ENCODE results near the gene FOXL2NB. TPM values are rescaled to one million over a fixed set of nuclear protein-coding genes. Genes with fewer than 3 reads are reported as not detected.

The FOXL2NB gene
- total and polyA plus RNA-seq, 4 donors, result not detected

DNA sequence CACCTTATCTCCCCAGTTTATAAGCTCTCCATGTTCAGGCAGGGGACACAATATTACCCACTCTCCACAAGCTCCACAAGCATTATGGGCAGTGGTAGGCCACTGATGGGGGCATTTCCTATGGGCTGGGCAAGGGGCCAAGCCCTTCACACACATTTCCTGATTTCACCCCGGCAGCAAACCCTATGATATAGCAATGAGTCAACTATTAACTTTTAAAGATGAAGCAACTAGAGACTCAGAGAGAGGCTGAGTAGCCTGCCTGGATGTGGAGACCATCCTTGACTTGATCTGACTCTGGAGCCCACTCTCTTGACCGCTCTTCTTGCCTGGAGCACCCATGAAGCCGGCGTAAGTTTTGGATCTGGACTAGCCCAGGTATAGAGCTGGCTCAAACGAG, 27.4 kb downstream of the FOXL2NB start:
- H3K9ac ChIP-seq (ENCODE audit: insufficient read depth in 1 of 2, low read length in 2 of 2), result no peak overlapping the region
- ATAC-seq (ENCODE audit: insufficient read depth, low FRiP score) (no peak), DNase-seq (peak in 1 of 3 donors; percentile 47)

DNA sequence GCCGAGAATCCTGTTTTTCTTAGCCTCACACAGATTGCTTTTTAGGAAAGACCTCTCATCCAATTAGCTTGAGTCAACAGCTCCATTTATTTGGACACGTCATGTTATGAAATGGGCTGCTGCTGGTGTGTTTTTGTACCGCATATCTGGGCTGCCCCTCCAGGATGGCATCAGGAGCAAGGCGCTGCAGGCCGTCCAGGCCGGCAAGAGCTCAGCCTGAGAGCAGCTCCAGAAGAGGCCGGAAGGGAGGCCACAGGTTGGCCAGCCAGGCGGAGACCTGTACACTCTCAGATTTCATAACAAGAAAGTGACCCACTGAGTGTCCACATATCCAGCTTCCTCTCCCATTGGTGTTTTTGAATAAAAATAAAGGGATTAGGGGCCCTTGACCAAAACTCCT, 28.3 kb downstream of the FOXL2NB start:
- Histone ChIP-seq H3K4me3 (no peak overlapping the region), H3K27me3 (ENCODE audit: control insufficient read depth in 3 of 3, insufficient read depth in 3 of 3, low read length in 2 of 3) (peaks cover 0 to 5% (median 0%) of the 10 kb centered on the region in 3 donors), H3K9me3 (ENCODE audit: control insufficient read depth in 4 of 4, insufficient read depth in 3 of 4, low read length in 3 of 4) (peaks cover 0 to 5% (median 0%) of the 10 kb centered on the region in 4 donors), H3K9ac (ENCODE audit: insufficient read depth in 1 of 2, low read length in 2 of 2) (no peak overlapping the region), H3K27ac (ENCODE audit: low read depth in 1 of 2, low read length in 1 of 2) (no peak overlapping the region), H3K4me1 (ENCODE audit: control insufficient read depth in 5 of 5, insufficient read depth in 5 of 5, low read length in 5 of 5) (peaks cover 0 to 3% (median 0%) of the 10 kb centered on the region in 5 donors), H3K36me3 (ENCODE audit: control insufficient read depth in 4 of 4, insufficient read depth in 4 of 4, low read length in 4 of 4) (no peaks in the 10 kb centered on the region)
- DNase-seq (no peak), ATAC-seq (ENCODE audit: insufficient read depth, low FRiP score) (no peak)
- TF ChIP-seq, protein P1, sequence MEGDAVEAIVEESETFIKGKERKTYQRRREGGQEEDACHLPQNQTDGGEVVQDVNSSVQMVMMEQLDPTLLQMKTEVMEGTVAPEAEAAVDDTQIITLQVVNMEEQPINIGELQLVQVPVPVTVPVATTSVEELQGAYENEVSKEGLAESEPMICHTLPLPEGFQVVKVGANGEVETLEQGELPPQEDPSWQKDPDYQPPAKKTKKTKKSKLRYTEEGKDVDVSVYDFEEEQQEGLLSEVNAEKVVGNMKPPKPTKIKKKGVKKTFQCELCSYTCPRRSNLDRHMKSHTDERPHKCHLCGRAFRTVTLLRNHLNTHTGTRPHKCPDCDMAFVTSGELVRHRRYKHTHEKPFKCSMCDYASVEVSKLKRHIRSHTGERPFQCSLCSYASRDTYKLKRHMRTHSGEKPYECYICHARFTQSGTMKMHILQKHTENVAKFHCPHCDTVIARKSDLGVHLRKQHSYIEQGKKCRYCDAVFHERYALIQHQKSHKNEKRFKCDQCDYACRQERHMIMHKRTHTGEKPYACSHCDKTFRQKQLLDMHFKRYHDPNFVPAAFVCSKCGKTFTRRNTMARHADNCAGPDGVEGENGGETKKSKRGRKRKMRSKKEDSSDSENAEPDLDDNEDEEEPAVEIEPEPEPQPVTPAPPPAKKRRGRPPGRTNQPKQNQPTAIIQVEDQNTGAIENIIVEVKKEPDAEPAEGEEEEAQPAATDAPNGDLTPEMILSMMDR (IDR thresholded peaks at IDR 0.05; ENCODE audit: control extremely low read depth, extremely low read depth), result no peak
- WGBS, 2 donors, result 90 to 93% methylated on average over 8 of the region's 8 CpGs

More for the DNA sequence above, 27.4 kb downstream of the FOXL2NB start:
- 69 to 71% methylated on average over 5 of the region's 5 CpGs for WGBS, 2 donors
- Histone ChIP-seq H3K4me1 (ENCODE audit: control insufficient read depth in 5 of 5, insufficient read depth in 5 of 5, low read length in 5 of 5) (peaks cover 0 to 2% (median 0%) of the 10 kb centered on the region in 5 donors), H3K36me3 (ENCODE audit: control insufficient read depth in 4 of 4, insufficient read depth in 4 of 4, low read length in 4 of 4) (no peaks in the 10 kb centered on the region), H3K4me3 (no peak overlapping the region), H3K27ac (ENCODE audit: low read depth in 1 of 2, low read length in 1 of 2) (no peak overlapping the region), H3K27me3 (ENCODE audit: control insufficient read depth in 3 of 3, insufficient read depth in 3 of 3, low read length in 2 of 3) (peaks cover 0 to 5% (median 0%) of the 10 kb centered on the region in 3 donors), H3K9me3 (ENCODE audit: control insufficient read depth in 4 of 4, insufficient read depth in 3 of 4, low read length in 3 of 4) (peaks cover 0 to 5% (median 0%) of the 10 kb centered on the region in 4 donors)
- TF ChIP-seq, protein P1 (IDR thresholded peaks at IDR 0.05; ENCODE audit: control extremely low read depth, extremely low read depth), result no peak

DNA sequence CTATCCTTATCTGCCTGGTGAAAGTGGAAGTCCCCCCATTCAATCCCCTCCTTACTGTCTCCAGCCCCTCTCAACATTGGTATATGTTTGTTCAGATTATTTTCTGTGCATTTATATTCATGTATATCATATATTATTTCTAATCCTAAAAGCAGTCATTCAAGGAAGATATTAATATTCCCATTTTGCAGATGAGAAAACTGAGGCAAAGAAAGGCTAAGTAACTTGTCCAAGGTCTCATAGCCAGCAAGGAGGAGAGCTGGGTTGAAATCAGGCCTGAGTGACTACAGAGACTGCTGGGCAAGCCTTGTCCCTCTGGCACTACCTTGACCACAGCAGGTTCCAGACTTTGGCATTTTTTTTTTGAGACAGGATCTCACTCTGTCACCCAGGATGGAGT, 29.0 kb downstream of the FOXL2NB start:
- DNase-seq, result no peak
- Histone ChIP-seq H3K27ac (ENCODE audit: low read depth in 1 of 2, low read length in 1 of 2) (no peak overlapping the region), H3K9me3 (ENCODE audit: control insufficient read depth in 4 of 4, insufficient read depth in 3 of 4, low read length in 3 of 4) (peaks cover 0 to 5% (median 0%) of the 10 kb centered on the region in 4 donors), H3K36me3 (ENCODE audit: control insufficient read depth in 4 of 4, insufficient read depth in 4 of 4, low read length in 4 of 4) (no peaks in the 10 kb centered on the region), H3K27me3 (ENCODE audit: control insufficient read depth in 3 of 3, insufficient read depth in 3 of 3, low read length in 2 of 3) (no peaks in the 10 kb centered on the region), H3K4me3 (no peak overlapping the region), H3K9ac (ENCODE audit: insufficient read depth in 1 of 2, low read length in 2 of 2) (no peak overlapping the region), H3K4me1 (ENCODE audit: control insufficient read depth in 5 of 5, insufficient read depth in 5 of 5, low read length in 5 of 5) (peaks cover 0 to 3% (median 0%) of the 10 kb centered on the region in 5 donors)
- TF ChIP-seq, protein P1 (IDR thresholded peaks at IDR 0.05; ENCODE audit: control extremely low read depth, extremely low read depth), result no peak
- ATAC-seq (ENCODE audit: insufficient read depth, low FRiP score), result no peak

DNA sequence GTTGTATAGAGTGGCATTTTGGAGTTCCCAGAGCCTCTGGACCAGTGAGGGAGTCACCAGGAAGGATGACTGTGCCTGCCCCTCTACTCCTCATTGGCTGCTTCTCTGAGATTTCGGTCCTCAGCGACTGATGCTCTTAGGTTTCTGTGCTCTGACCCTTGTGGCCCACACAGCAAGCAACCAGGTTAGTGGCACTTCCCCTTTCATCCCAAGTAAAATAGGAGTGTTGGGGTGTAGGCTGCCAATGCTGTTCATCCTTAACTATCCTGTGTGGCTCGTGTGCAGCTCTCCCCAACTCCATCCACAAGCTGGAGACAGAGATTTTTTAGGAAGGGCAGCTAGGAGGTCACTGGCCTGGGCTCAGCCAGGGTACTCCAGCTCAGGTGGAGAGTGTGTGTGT, 37.8 kb downstream of the FOXL2NB start:
- H3K27me3 ChIP-seq (ENCODE audit: control insufficient read depth in 3 of 3, insufficient read depth in 3 of 3, low read length in 2 of 3), result no peaks in the 10 kb centered on the region
- no peak overlapping the region for H3K27ac ChIP-seq (ENCODE audit: low read depth in 1 of 2, low read length in 1 of 2)
- 54 to 63% methylated on average over 3 of the region's 3 CpGs for WGBS, 2 donors
- H3K9me3 ChIP-seq (ENCODE audit: control insufficient read depth in 4 of 4, insufficient read depth in 3 of 4, low read length in 3 of 4), result no peaks in the 10 kb centered on the region
- no peaks in the 10 kb centered on the region for H3K4me1 ChIP-seq (ENCODE audit: control insufficient read depth in 5 of 5, insufficient read depth in 5 of 5, low read length in 5 of 5)
- H3K9ac ChIP-seq (ENCODE audit: insufficient read depth in 1 of 2, low read length in 2 of 2), result no peak overlapping the region
- no peak for ATAC-seq (ENCODE audit: insufficient read depth, low FRiP score)
- TF ChIP-seq, protein P1 (IDR thresholded peaks at IDR 0.05; ENCODE audit: control extremely low read depth, extremely low read depth), result no peak
- DNase-seq, result no peak
- no peaks in the 10 kb centered on the region for H3K36me3 ChIP-seq (ENCODE audit: control insufficient read depth in 4 of 4, insufficient read depth in 4 of 4, low read length in 4 of 4)
- no peak overlapping the region for H3K4me3 ChIP-seq
